Measurements from ENCODE around the gene GRM7.

GRM7 gene

GRCh38 chr3:6985848-6986247 lies 124.9 kb downstream of the GRM7 start:
- DNase-seq, result no peak

GRCh38 chr3:6989608-6990291 lies 128.8 kb downstream of the GRM7 start:
- DNase-seq, result no peak

- DNase-seq, result no peak
Measured at GRCh38 chr3:6994081-6994668, 133.3 kb downstream of the GRM7 start.

GRCh38 chr3:7000501-7000900 lies 139.6 kb downstream of the GRM7 start:
- no peak for DNase-seq

GRCh38 chr3:7001370-7001769 lies 140.5 kb downstream of the GRM7 start:
- no peak for DNase-seq

GRCh38 chr3:7015683-7016440 lies 154.9 kb downstream of the GRM7 start:
- no peak for DNase-seq

GRCh38 chr3:7025581-7026300 lies 164.8 kb downstream of the GRM7 start:
- DNase-seq, result no peak

GRCh38 chr3:7029562-7029961 lies 168.6 kb downstream of the GRM7 start:
- no peak for DNase-seq

GRCh38 chr3:7038394-7038793 lies 177.5 kb downstream of the GRM7 start:
- no peak for DNase-seq

GRCh38 chr3:7062714-7063113 lies 201.8 kb downstream of the GRM7 start:
- DNase-seq, result no peak

- DNase-seq, result no peak
Measured at GRCh38 chr3:7070461-7070860, 209.5 kb downstream of the GRM7 start.

- DNase-seq, result no peak
Measured at GRCh38 chr3:7074217-7074616, 213.3 kb downstream of the GRM7 start.

GRCh38 chr3:7075117-7075516 lies 214.2 kb downstream of the GRM7 start:
- DNase-seq, result no peak

- no peak for DNase-seq
Measured at GRCh38 chr3:7075901-7076300, 215.0 kb downstream of the GRM7 start.

GRCh38 chr3:7082244-7082643 lies 221.3 kb downstream of the GRM7 start:
- no peak for DNase-seq

GRCh38 chr3:7086417-7086816 lies 225.5 kb downstream of the GRM7 start:
- no peak for DNase-seq

- no peak for DNase-seq
Measured at GRCh38 chr3:7095116-7095515, 234.2 kb downstream of the GRM7 start.

- no peak for DNase-seq
Measured at GRCh38 chr3:7100136-7100535, 239.2 kb downstream of the GRM7 start.

GRCh38 chr3:7106635-7107034 lies 245.7 kb downstream of the GRM7 start:
- DNase-seq, result no peak

- no peak for DNase-seq
Measured at GRCh38 chr3:7112523-7113056, 251.7 kb downstream of the GRM7 start.

- no peak for DNase-seq
Measured at GRCh38 chr3:7144697-7145308, 283.9 kb downstream of the GRM7 start.

- DNase-seq, result no peak
Measured at GRCh38 chr3:7146529-7146928, 285.6 kb downstream of the GRM7 start.

- DNase-seq, result no peak
Measured at GRCh38 chr3:7158516-7158915, 297.6 kb downstream of the GRM7 start.
